Astrocyte of the spinal cord (primary cell): ENCODE data around the gene C20orf144.
A peak's percentile ranks its signal among the peaks of the same experiment; 100 is the strongest.

ENCODE experiments used
- DNase-seq: peaks from one replicate; pipeline ENCODE4 v3.0.0; 2011; ENCODE audit warnings: low read depth, low spot score
- H3K4me3 ChIP-seq: 2 replicates; pipeline ENCODE4 v1.5.1; 2011; ENCODE audit warnings: low read depth, mild to moderate bottlenecking, low read length, moderate library complexity
- CTCF ChIP-seq: IDR thresholded peaks from 2 replicates; pipeline ENCODE4 v1.5.1; 2012; ENCODE audit warnings: low read depth, mild to moderate bottlenecking, low read length, inconsistent platforms
- in situ Hi-C: cut with HindIII; loops from 2 replicates; pipeline ENCODE4 v1.10.0; 2017; ENCODE audit warnings: low sequenced_read_pairs

The C20orf144 gene

GRCh38 chr20:33662172-33662571 is at the start of gene C20orf144:
TSS of gene C20orf144 (plus strand) at chr20:33662327. CDS start at chr20:33662346, 19 bp downstream.
- H3K4me3 ChIP-seq: peak within 1 kb of the TSS; percentile 69
- no peak for TF ChIP-seq CTCF
- DNase-seq: no peak
- in situ Hi-C loops: no loop called here

GRCh38 chr20:33621717-33622400 is 40.3 kb upstream of the C20orf144 start:
- in situ Hi-C loops: no loop called here
- DNase-seq: no peak
- no peak overlapping the region for H3K4me3 ChIP-seq
- no peak for TF ChIP-seq CTCF

GRCh38 chr20:33622705-33623365 is 39.3 kb upstream of the C20orf144 start:
- no peak for TF ChIP-seq CTCF
- DNase-seq: no peak
- in situ Hi-C loops: no loop called here
- no peak overlapping the region for H3K4me3 ChIP-seq

- H3K4me3 ChIP-seq: no peak overlapping the region
- no peak for TF ChIP-seq CTCF
- in situ Hi-C loops: no loop called here
- no peak for DNase-seq
These were observed 37.7 kb upstream of the C20orf144 start for GRCh38 chr20:33624399-33624798.

GRCh38 chr20:33626190-33626589 is 35.9 kb upstream of the C20orf144 start:
- no peak overlapping the region for H3K4me3 ChIP-seq
- in situ Hi-C loops: no loop called here
- no peak for TF ChIP-seq CTCF
- no peak for DNase-seq

- TF ChIP-seq CTCF: no peak
- no peak for DNase-seq
- in situ Hi-C loops: no loop called here
- no peak overlapping the region for H3K4me3 ChIP-seq
These were observed 34.4 kb upstream of the C20orf144 start for GRCh38 chr20:33627577-33628216.
